ENCODE measurements around the gene SHB. TPM values are rescaled to one million over a fixed set of nuclear protein-coding genes. Genes with fewer than 3 reads are reported as not detected.

The SHB gene
- total RNA-seq, 4 donors from 2014 or later: 27.6 to 42.6 (median 34.5) TPM

- H3K4me3 ChIP-seq (ENCODE audit: low read depth, poor library complexity, severe bottlenecking): no peak overlapping the region
- no peak for DNase-seq (ENCODE audit: low spot score in 2 of 2)
- 73 to 82% methylated on average over 9 of the region's 9 CpGs for WGBS, 2 donors
- intact Hi-C loops (cut with DNase I; ENCODE audit: low total_unique reads): no loop called here
- no peak for TF ChIP-seq CTCF (IDR thresholded peaks at IDR 0.05)
- TF ChIP-seq POLR2A (IDR thresholded peaks at IDR 0.05): no peak
Observed at GRCh38 chr9:37937366-37937765, 131.7 kb downstream of the SHB start.

- H3K4me3 ChIP-seq (ENCODE audit: low read depth, poor library complexity, severe bottlenecking): no peak overlapping the region
- TF ChIP-seq CTCF (IDR thresholded peaks at IDR 0.05) (no peak), POLR2A (IDR thresholded peaks at IDR 0.05) (no peak)
- 33 to 43% methylated on average over 4 of the region's 4 CpGs for WGBS, 2 donors
- DNase-seq (ENCODE audit: low spot score in 2 of 2): no peak
- intact Hi-C loops (cut with DNase I; ENCODE audit: low total_unique reads): no loop called here
Observed at GRCh38 chr9:37936965-37937364, 132.1 kb downstream of the SHB start.

GRCh38 chr9:37936376-37936775 is 132.7 kb downstream of the SHB start:
- no peak overlapping the region for H3K4me3 ChIP-seq (ENCODE audit: low read depth, poor library complexity, severe bottlenecking)
- DNase-seq (ENCODE audit: low spot score in 2 of 2): no peak
- TF ChIP-seq CTCF (IDR thresholded peaks at IDR 0.05) (no peak), POLR2A (IDR thresholded peaks at IDR 0.05) (no peak)
- intact Hi-C loops (cut with DNase I; ENCODE audit: low total_unique reads): no loop called here
- WGBS, 2 donors: 81 to 83% methylated on average over 5 of the region's 5 CpGs

- intact Hi-C loops (cut with DNase I; ENCODE audit: low total_unique reads): no loop called here
- TF ChIP-seq CTCF (IDR thresholded peaks at IDR 0.05): no peak
- TF ChIP-seq POLR2A (IDR thresholded peaks at IDR 0.05): no peak
- H3K4me3 ChIP-seq (ENCODE audit: low read depth, poor library complexity, severe bottlenecking): no peak overlapping the region
- 84 to 88% methylated on average over 14 of the region's 14 CpGs for WGBS, 2 donors
- no peak for DNase-seq (ENCODE audit: low spot score in 2 of 2)
Observed at GRCh38 chr9:37935096-37935495, 133.9 kb downstream of the SHB start.

- intact Hi-C loops (cut with DNase I; ENCODE audit: low total_unique reads): no loop called here
- no peak for DNase-seq (ENCODE audit: low spot score in 2 of 2)
- TF ChIP-seq POLR2A (IDR thresholded peaks at IDR 0.05) (no peak), CTCF (IDR thresholded peaks at IDR 0.05) (no peak)
- 91 to 93% methylated on average over 5 of the region's 5 CpGs for WGBS, 2 donors
- no peak overlapping the region for H3K4me3 ChIP-seq (ENCODE audit: low read depth, poor library complexity, severe bottlenecking)
Observed at GRCh38 chr9:37931592-37931991, 137.4 kb downstream of the SHB start.

- DNase-seq (ENCODE audit: low spot score in 2 of 2): no peak
- 65 to 72% methylated on average over 9 to 11 of the region's 11 CpGs for WGBS, 2 donors
- H3K4me3 ChIP-seq (ENCODE audit: low read depth, poor library complexity, severe bottlenecking): no peak overlapping the region
- intact Hi-C loops (cut with DNase I; ENCODE audit: low total_unique reads): no loop called here
- no peak for TF ChIP-seq CTCF (IDR thresholded peaks at IDR 0.05)
- no peak for TF ChIP-seq POLR2A (IDR thresholded peaks at IDR 0.05)
Observed at GRCh38 chr9:37929441-37929895, 139.6 kb downstream of the SHB start.

Measured in lower leg skin (tissue), 4 donors.